LNCAP (cell line): ENCODE data around the gene HILPDA.

Source experiments
- CTCF ChIP-seq: fragments of 450-650 bp; IDR thresholded peaks from 2 replicates; pipeline ENCODE4 v1.5.1; 2017; ENCODE audit warnings: mild to moderate bottlenecking

HILPDA gene

DNA sequence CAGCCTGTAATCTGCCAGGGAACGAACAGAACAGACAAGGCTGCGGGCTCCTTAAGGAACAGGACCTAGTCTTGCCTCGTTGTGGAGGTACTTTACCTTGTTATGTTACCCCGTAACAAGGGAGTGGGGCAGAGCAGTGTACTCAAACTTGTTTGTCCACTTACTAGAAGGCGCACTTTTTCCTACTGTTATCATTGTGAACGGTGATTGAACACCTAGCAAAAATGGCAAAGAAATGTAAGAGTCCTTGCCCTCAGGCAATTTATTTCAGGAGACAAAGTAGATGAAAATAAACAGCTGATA lies 45.3 kb upstream of the HILPDA start:
- no peak for TF ChIP-seq CTCF

- no peak for TF ChIP-seq CTCF
These were observed 40.4 kb upstream of the HILPDA start for GRCh38 chr7:128415217-128415785.

DNA sequence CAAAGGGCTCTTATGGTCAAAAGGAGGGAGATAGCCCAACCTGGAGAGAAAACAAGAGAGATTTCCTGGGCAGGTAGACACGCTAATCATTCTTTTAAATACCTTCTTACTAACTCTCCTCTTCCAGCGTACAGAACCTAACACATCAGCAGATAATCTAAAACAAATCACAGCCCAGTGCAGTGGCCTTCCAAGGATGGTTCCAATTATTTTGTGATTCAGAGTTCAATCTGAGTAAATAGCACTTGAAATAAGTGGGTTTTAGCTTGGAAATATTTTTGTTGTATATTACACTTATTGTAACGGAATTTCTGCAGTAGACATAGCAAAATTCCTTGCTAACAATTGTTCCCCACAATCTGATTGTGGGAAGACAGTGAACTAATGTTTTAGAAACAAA lies 38.6 kb upstream of the HILPDA start:
- no peak for TF ChIP-seq CTCF

- TF ChIP-seq CTCF, result no peak
These were observed 36.4 kb upstream of the HILPDA start for GRCh38 chr7:128419257-128419656.

DNA sequence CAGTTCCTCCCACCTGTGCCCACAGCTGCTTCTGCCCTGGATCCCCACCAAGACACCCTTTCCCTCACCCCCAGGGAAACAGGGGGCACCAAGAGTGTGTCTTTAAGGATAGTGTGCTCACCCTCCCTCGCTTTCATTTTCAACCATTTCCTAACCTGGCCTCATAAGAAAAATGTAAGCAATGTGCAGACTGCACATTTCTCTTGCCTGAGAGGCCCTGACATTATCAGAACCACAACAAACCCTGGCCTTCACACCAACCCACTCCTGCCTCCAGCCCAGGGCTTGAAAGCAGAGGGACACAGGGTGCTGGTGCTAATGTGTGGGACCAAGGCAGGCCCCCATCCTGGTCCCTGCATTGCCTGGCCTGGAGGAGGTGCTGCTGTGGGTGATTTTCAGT lies 34.9 kb upstream of the HILPDA start:
- TF ChIP-seq CTCF, result no peak

DNA sequence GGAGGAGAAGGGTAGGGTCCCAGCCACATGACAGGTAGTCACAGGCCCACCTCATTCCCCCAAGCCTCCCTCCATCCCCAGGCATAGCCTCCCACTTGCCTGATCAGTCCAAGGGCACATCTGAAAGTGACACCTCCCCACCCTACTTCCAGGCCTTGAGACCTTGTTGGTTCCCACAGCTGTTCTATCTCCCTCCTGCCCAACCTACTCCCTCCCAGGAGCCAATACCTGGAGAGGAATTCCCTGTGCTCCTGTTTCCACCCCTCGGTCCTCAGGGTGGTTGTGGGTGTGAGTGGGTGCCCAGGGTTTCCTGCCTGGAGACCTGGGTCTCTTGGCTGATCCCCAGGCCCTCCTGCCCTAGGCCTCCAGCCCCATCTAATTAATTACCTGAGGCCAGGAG lies 34.3 kb upstream of the HILPDA start:
- TF ChIP-seq CTCF, result no peak

DNA sequence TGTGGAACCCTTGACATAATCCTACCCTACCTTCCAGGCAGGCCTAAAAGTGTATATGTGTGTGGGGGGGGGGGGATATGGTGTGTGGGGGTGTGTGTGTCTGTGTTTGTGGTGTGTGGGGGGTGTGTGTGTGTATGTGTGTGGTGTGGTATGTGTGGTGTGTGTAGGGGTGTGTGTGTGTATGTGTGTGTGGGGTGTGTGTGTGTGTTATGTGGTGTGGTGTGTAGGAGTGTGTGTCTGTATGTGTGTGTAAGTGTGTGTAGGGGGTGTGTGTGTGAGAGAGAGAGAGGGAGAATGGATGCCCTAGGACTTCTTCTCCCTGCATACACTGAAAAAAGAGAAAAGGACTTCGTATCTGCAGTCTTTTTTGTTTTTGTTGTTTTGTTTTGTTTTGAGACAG lies 33.6 kb upstream of the HILPDA start:
- TF ChIP-seq CTCF, result no peak

GRCh38 chr7:128422842-128423241 lies 32.8 kb upstream of the HILPDA start:
- TF ChIP-seq CTCF, result no peak
